Memory B cell (primary cell): ENCODE measurements around the gene TOMM20.

Experiments used
- ATAC-seq: fragments of 150-1000 bp; cut with Tn5 transposase; 2 replicates; pipeline ENCODE4 v1.10.0; 2021; ENCODE audit warnings: low read depth, mild to moderate bottlenecking, moderate library complexity
- DNase-seq, 2 donors: peaks; one replicate each; pipeline ENCODE4 v3.0.0; 2022; ENCODE audit warnings: low spot score in 2 of 2
- H3K27ac Mint-ChIP-seq: one replicate; pipeline ENCODE4 v1.8.0; 2022; ENCODE audit warnings: mild to moderate bottlenecking, moderate library complexity, mixed read lengths
- H3K27me3 Mint-ChIP-seq: one replicate; pipeline ENCODE4 v1.8.0; 2022; ENCODE audit warnings: mixed read lengths
- H3K36me3 Mint-ChIP-seq: one replicate; pipeline ENCODE4 v1.8.0; 2022; ENCODE audit warnings: mild to moderate bottlenecking, mixed read lengths
- H3K4me1 Mint-ChIP-seq: one replicate; pipeline ENCODE4 v1.8.0; 2022; ENCODE audit warnings: mixed read lengths
- H3K4me3 Mint-ChIP-seq: one replicate; pipeline ENCODE4 v1.8.0; 2022; ENCODE audit warnings: mild to moderate bottlenecking, moderate library complexity, mixed read lengths
- H3K9me3 Mint-ChIP-seq: one replicate; pipeline ENCODE4 v1.8.0; 2022; ENCODE audit warnings: mixed read lengths

TOMM20 gene

GRCh38 chr1:235127203-235127602 is 1.4 kb downstream of the TOMM20 start:
- no peaks in the 10 kb centered on the region for H3K9me3 Mint-ChIP-seq
- peak overlapping the region; percentile 96 for H3K27ac Mint-ChIP-seq
- H3K4me1 Mint-ChIP-seq = peaks cover 33% of the 10 kb centered on the region
- peak overlapping the region; percentile 97 for H3K4me3 Mint-ChIP-seq
- DNase-seq (no peak), ATAC-seq (no peak)
- H3K36me3 Mint-ChIP-seq = peaks cover 13% of the 10 kb centered on the region
- H3K27me3 Mint-ChIP-seq = no peaks in the 10 kb centered on the region

- H3K27me3 Mint-ChIP-seq = no peaks in the 10 kb centered on the region
- no peak overlapping the region for H3K4me3 Mint-ChIP-seq
- ATAC-seq (no peak), DNase-seq (no peak)
- peaks cover 33% of the 10 kb centered on the region for H3K4me1 Mint-ChIP-seq
- H3K9me3 Mint-ChIP-seq = no peaks in the 10 kb centered on the region
- no peak overlapping the region for H3K27ac Mint-ChIP-seq
- peaks cover 14% of the 10 kb centered on the region for H3K36me3 Mint-ChIP-seq
Observed at GRCh38 chr1:235124665-235125064, 4.0 kb downstream of the TOMM20 start.

- ATAC-seq (no peak), DNase-seq (no peak)
- Mint-ChIP-seq H3K9me3 (no peaks in the 10 kb centered on the region), H3K27me3 (no peaks in the 10 kb centered on the region), H3K4me3 (no peak overlapping the region), H3K36me3 (peaks cover 14% of the 10 kb centered on the region), H3K4me1 (peaks cover 33% of the 10 kb centered on the region), H3K27ac (no peak overlapping the region)
Observed at GRCh38 chr1:235124111-235124510, 4.5 kb downstream of the TOMM20 start.

GRCh38 chr1:235122348-235122747 is 6.3 kb downstream of the TOMM20 start:
- DNase-seq = no peak
- Mint-ChIP-seq H3K9me3 (no peaks in the 10 kb centered on the region), H3K27ac (peak overlapping the region; percentile 53), H3K4me3 (no peak overlapping the region), H3K27me3 (no peaks in the 10 kb centered on the region), H3K4me1 (peaks cover 25% of the 10 kb centered on the region), H3K36me3 (peaks cover 20% of the 10 kb centered on the region)
- ATAC-seq = no peak

- Mint-ChIP-seq H3K9me3 (no peaks in the 10 kb centered on the region), H3K4me3 (no peak overlapping the region), H3K27me3 (no peaks in the 10 kb centered on the region), H3K27ac (peak overlapping the region; percentile 50), H3K4me1 (peaks cover 2% of the 10 kb centered on the region), H3K36me3 (peaks cover 33% of the 10 kb centered on the region)
- ATAC-seq = no peak
- DNase-seq = no peak
Observed at GRCh38 chr1:235113183-235113917, 15.3 kb downstream of the TOMM20 start.

GRCh38 chr1:235112297-235113182 is 16.1 kb downstream of the TOMM20 start:
- Mint-ChIP-seq H3K27me3 (no peaks in the 10 kb centered on the region), H3K4me3 (no peak overlapping the region), H3K36me3 (peaks cover 31% of the 10 kb centered on the region), H3K27ac (no peak overlapping the region), H3K4me1 (peaks cover 3% of the 10 kb centered on the region), H3K9me3 (no peaks in the 10 kb centered on the region)
- no peak for DNase-seq
- no peak for ATAC-seq

GRCh38 chr1:235111107-235111506 is 17.5 kb downstream of the TOMM20 start:
- no peaks in the 10 kb centered on the region for H3K9me3 Mint-ChIP-seq
- ATAC-seq (no peak), DNase-seq (no peak)
- H3K4me3 Mint-ChIP-seq = no peak overlapping the region
- peaks cover 35% of the 10 kb centered on the region for H3K36me3 Mint-ChIP-seq
- H3K27me3 Mint-ChIP-seq = no peaks in the 10 kb centered on the region
- H3K27ac Mint-ChIP-seq = no peak overlapping the region
- H3K4me1 Mint-ChIP-seq = peaks cover 6% of the 10 kb centered on the region

- no peak for DNase-seq
- H3K27me3 Mint-ChIP-seq = no peaks in the 10 kb centered on the region
- H3K4me3 Mint-ChIP-seq = no peak overlapping the region
- H3K9me3 Mint-ChIP-seq = no peaks in the 10 kb centered on the region
- H3K4me1 Mint-ChIP-seq = peaks cover 16% of the 10 kb centered on the region
- H3K27ac Mint-ChIP-seq = no peak overlapping the region
- peaks cover 29% of the 10 kb centered on the region for H3K36me3 Mint-ChIP-seq
- no peak for ATAC-seq
Observed at GRCh38 chr1:235108876-235109275, 19.8 kb downstream of the TOMM20 start.

GRCh38 chr1:235108185-235108593 is 20.4 kb downstream of the TOMM20 start:
- no peak overlapping the region for H3K27ac Mint-ChIP-seq
- no peak overlapping the region for H3K4me3 Mint-ChIP-seq
- peaks cover 17% of the 10 kb centered on the region for H3K4me1 Mint-ChIP-seq
- peaks cover 24% of the 10 kb centered on the region for H3K36me3 Mint-ChIP-seq
- no peaks in the 10 kb centered on the region for H3K9me3 Mint-ChIP-seq
- DNase-seq (no peak), ATAC-seq (no peak)
- H3K27me3 Mint-ChIP-seq = no peaks in the 10 kb centered on the region

GRCh38 chr1:235107368-235108184 is 21.1 kb downstream of the TOMM20 start:
- DNase-seq = no peak
- ATAC-seq = no peak
- no peak overlapping the region for H3K4me3 Mint-ChIP-seq
- no peaks in the 10 kb centered on the region for H3K9me3 Mint-ChIP-seq
- peaks cover 17% of the 10 kb centered on the region for H3K4me1 Mint-ChIP-seq
- no peaks in the 10 kb centered on the region for H3K27me3 Mint-ChIP-seq
- peaks cover 21% of the 10 kb centered on the region for H3K36me3 Mint-ChIP-seq
- peak overlapping the region; percentile 35 for H3K27ac Mint-ChIP-seq

- no peak for ATAC-seq
- Mint-ChIP-seq H3K27me3 (peaks cover 3% of the 10 kb centered on the region), H3K27ac (no peak overlapping the region), H3K36me3 (peaks cover 21% of the 10 kb centered on the region), H3K4me1 (peaks cover 17% of the 10 kb centered on the region), H3K9me3 (no peaks in the 10 kb centered on the region), H3K4me3 (no peak overlapping the region)
- DNase-seq = no peak
Observed at GRCh38 chr1:235106457-235106856, 22.2 kb downstream of the TOMM20 start.

GRCh38 chr1:235105051-235106043 is 23.3 kb downstream of the TOMM20 start:
- no peaks in the 10 kb centered on the region for H3K9me3 Mint-ChIP-seq
- peaks cover 17% of the 10 kb centered on the region for H3K4me1 Mint-ChIP-seq
- H3K4me3 Mint-ChIP-seq = peak overlapping the region; percentile 74
- H3K27me3 Mint-ChIP-seq = peaks cover 4% of the 10 kb centered on the region
- peak overlapping the region; percentile 77 for H3K27ac Mint-ChIP-seq
- DNase-seq (no peak), ATAC-seq (peak; percentile 39)
- peaks cover 16% of the 10 kb centered on the region for H3K36me3 Mint-ChIP-seq

- H3K36me3 Mint-ChIP-seq = peaks cover 6% of the 10 kb centered on the region
- peaks cover 8% of the 10 kb centered on the region for H3K27me3 Mint-ChIP-seq
- DNase-seq = no peak
- H3K4me1 Mint-ChIP-seq = peaks cover 15% of the 10 kb centered on the region
- no peak for ATAC-seq
- H3K9me3 Mint-ChIP-seq = no peaks in the 10 kb centered on the region
- no peak overlapping the region for H3K4me3 Mint-ChIP-seq
- no peak overlapping the region for H3K27ac Mint-ChIP-seq
Observed at GRCh38 chr1:235102993-235103411, 25.6 kb downstream of the TOMM20 start.
